CD8-positive, alpha-beta memory T cell (primary cell): Measurements from ENCODE around the gene ADPRM. TPM values are rescaled to one million over a fixed set of nuclear protein-coding genes. Genes with fewer than 3 reads are reported as not detected.

ENCODE experiments used
- CTCF ChIA-PET: fragments of 350-600 bp; sonication (Branson Sonifier 250); formaldehyde crosslinking; loops from one replicate; lab custom pipeline; 2021; ENCODE audit warnings: antibody characterized with exemption; lab: Charles Lee
- POLR2A ChIA-PET: fragments of 350-600 bp; sonication (Branson Sonifier 250); formaldehyde crosslinking; loops from one replicate; lab custom pipeline; 2021; ENCODE audit warnings: antibody characterized with exemption; lab: Charles Lee
- DNase-seq, 5 donors: peaks; one replicate each; pipeline versions ENCODE4 v3.0.0 to v3.0.0-alpha.2; 2020 to 2022; ENCODE audit warnings: mixed read lengths in 1 of 5
- H3K27ac ChIP-seq: one replicate; pipeline ENCODE4 v1.7.0; 2013; ENCODE audit warnings: low read depth, mild to moderate bottlenecking, low read length, moderate library complexity
- H3K27me3 ChIP-seq: 2 replicates; pipeline ENCODE4 v1.7.0; 2013; ENCODE audit warnings: low read length, mild to moderate bottlenecking; ENCODE audit not compliant: insufficient read depth, poor library complexity, severe bottlenecking
- H3K36me3 ChIP-seq: 2 replicates; pipeline ENCODE4 v1.7.0; 2013; ENCODE audit warnings: mild to moderate bottlenecking, low read length, moderate library complexity; ENCODE audit not compliant: insufficient read depth
- H3K4me1 ChIP-seq: 2 replicates; pipeline ENCODE4 v1.7.0; 2013; ENCODE audit warnings: mild to moderate bottlenecking, low read length, moderate library complexity; ENCODE audit not compliant: insufficient read depth
- H3K4me3 ChIP-seq: 2 replicates; pipeline ENCODE4 v1.7.0; 2013; ENCODE audit warnings: mild to moderate bottlenecking, low read length
- H3K9me3 ChIP-seq: 2 replicates; pipeline ENCODE4 v1.7.0; 2013; ENCODE audit warnings: mild to moderate bottlenecking, low read length
- H3K27ac Mint-ChIP-seq, 8 donors: one replicate each; pipeline ENCODE4 v1.8.0; 2020 to 2021; ENCODE audit warnings: mixed read lengths in 8 of 8, mild to moderate bottlenecking in 6 of 8, inconsistent platforms in 3 of 8, moderate library complexity in 3 of 8
- H3K27me3 Mint-ChIP-seq, 2 donors: one replicate each; pipeline ENCODE4 v1.8.0; 2020 to 2021; ENCODE audit warnings: mixed read lengths in 2 of 2, mild to moderate bottlenecking in 1 of 2, moderate library complexity in 1 of 2
- H3K36me3 Mint-ChIP-seq, 3 donors: one replicate each; pipeline ENCODE4 v1.8.0; 2020 to 2021; ENCODE audit warnings: mixed read lengths in 3 of 3, inconsistent platforms in 1 of 3, mild to moderate bottlenecking in 1 of 3
- H3K4me1 Mint-ChIP-seq, 3 donors: one replicate each; pipeline ENCODE4 v1.8.0; 2020 to 2021; ENCODE audit warnings: mixed read lengths in 3 of 3, inconsistent platforms in 1 of 3, mild to moderate bottlenecking in 1 of 3
- H3K4me3 Mint-ChIP-seq, 7 donors: one replicate each; pipeline ENCODE4 v1.8.0; 2020 to 2021; ENCODE audit warnings: mixed read lengths in 7 of 7, mild to moderate bottlenecking in 6 of 7, moderate library complexity in 4 of 7, inconsistent platforms in 2 of 7
- H3K9me3 Mint-ChIP-seq, 5 donors: one replicate each; pipeline ENCODE4 v1.8.0; 2020 to 2022; ENCODE audit warnings: mixed read lengths in 5 of 5, mild to moderate bottlenecking in 3 of 5, moderate library complexity in 2 of 5, inconsistent platforms in 1 of 5
- polyA plus RNA-seq: library from polyadenylated mRNA; unstranded; fragments of 300-500 nt; fragmentation: Illumina TruSeq; gene quantifications from one replicate; pipeline ENCODE4 v1.2.3, GENCODE V29; 2021
- total RNA-seq, 2 experiments: library from RNA; stranded (reverse); gene quantifications; one replicate each; pipeline ENCODE4 v1.2.3, GENCODE V29; 2021

Gene ADPRM
- total and polyA plus RNA-seq, 3 experiments from 2014 or later = 9.8 to 27.3 (median 10.0) TPM

DNA sequence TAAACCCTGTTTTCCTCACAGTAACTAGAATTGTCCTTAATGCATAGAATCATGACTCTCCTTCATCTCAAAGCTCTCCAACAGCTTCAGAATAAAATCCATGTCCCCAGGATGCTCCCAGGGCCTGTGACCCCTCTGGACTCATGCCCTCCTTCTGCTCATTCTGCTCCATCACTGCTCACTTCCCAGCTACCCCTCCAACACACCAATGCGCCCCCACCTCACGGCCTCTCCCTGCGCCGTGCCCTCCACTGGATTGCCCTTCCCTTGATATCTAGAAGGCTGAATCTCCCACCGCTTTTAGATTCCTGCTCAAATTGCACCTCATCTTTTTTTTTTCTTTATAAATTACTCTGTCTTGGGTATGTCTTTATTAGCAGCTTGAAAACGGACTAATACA, 45.0 kb downstream of the ADPRM start:
- ChIA-PET CTCF (no interaction called here), POLR2A (no interaction called here)
- H3K27me3 Mint-ChIP-seq = peaks cover 13 to 18% of the 10 kb centered on the region in 2 donors
- peaks cover 6 to 10% (median 8%) of the 10 kb centered on the region in 3 donors for H3K4me1 Mint-ChIP-seq
- H3K9me3 Mint-ChIP-seq = no peaks in the 10 kb centered on the region
- Histone ChIP-seq H3K9me3 (no peaks in the 10 kb centered on the region), H3K27ac (no peak overlapping the region), H3K27me3 (no peaks in the 10 kb centered on the region), H3K4me3 (no peak overlapping the region), H3K4me1 (peaks cover 15% of the 10 kb centered on the region), H3K36me3 (no peaks in the 10 kb centered on the region)
- no peak overlapping the region for H3K27ac Mint-ChIP-seq
- DNase-seq = no peak
- H3K4me3 Mint-ChIP-seq = no peak overlapping the region
- no peaks in the 10 kb centered on the region for H3K36me3 Mint-ChIP-seq

DNA sequence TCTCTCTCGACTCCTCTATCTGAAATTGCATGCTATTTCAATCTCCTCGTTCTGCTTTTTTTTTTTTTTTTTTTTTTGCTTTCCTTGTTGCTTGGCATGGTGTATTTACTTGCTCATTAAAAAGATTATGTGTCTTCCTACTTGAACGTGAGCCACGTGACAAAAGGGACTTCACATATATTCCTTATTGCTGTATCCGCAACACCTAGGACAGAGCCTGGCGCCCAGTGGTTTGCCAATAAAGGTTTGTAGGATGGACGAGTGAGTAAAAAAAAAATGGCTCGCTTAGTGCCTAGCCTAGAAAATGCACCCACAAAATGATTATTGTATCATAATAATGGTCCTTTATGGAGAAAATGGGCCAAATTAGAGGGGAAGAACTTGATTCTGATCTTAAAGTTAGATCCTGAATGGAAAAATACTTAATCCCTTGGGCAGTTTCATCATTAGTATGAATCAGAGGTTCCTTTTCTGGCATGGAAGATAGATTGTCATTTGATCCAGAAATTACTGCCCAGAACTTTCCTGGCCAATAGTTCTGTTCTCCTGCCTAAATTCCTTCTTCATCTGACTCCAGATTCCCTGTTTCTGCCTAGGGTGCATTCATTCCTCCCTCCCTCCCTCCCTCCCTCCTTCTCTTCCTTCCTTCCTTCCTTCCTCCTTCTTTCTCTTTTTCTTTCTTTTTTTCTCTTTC, 46.1 kb downstream of the ADPRM start:
- no peak for DNase-seq
- Mint-ChIP-seq H3K36me3 (no peaks in the 10 kb centered on the region), H3K4me1 (peaks cover 6 to 10% (median 8%) of the 10 kb centered on the region in 3 donors), H3K9me3 (no peaks in the 10 kb centered on the region), H3K4me3 (no peak overlapping the region), H3K27me3 (peaks cover 10 to 14% of the 10 kb centered on the region in 2 donors), H3K27ac (no peak overlapping the region)
- Histone ChIP-seq H3K36me3 (no peaks in the 10 kb centered on the region), H3K4me3 (no peak overlapping the region), H3K4me1 (peaks cover 14% of the 10 kb centered on the region), H3K27me3 (no peaks in the 10 kb centered on the region), H3K27ac (no peak overlapping the region), H3K9me3 (no peaks in the 10 kb centered on the region)
- POLR2A ChIA-PET = interaction anchor here (0.6 kb wide), 1 partner anchor 85 kb away, joined by 3 read pairs; no protein-coding TSS in a partner anchor
- CTCF ChIA-PET = no interaction called here

DNA sequence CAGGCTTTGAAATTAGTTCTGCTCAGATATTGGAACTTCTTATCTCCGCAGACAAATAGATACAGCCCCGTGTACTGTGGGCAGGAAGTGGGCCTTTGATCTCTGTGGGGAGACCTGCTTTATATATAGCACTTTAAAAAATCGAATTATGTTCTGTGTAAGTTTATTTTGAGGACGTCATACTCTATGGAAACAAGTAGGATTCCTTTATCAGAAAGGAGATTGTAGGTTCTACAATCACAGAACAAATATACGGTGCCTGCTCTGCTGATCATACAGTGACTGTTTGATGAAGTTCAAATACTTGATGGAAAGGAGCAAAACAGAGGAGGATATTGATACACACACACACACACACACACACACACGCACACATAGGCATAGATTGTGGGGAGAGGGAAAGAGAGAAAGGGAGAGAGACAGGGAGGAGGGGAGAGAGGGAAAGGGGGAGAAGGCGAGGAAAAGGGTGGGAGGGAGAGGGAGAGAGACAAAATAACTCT, 47.2 kb downstream of the ADPRM start:
- H3K4me3 Mint-ChIP-seq = peak overlapping the region in 2 of 7 donors; percentile 34 to 44
- Histone ChIP-seq H3K27me3 (no peaks in the 10 kb centered on the region), H3K9me3 (no peaks in the 10 kb centered on the region), H3K4me1 (peaks cover 14% of the 10 kb centered on the region), H3K27ac (no peak overlapping the region), H3K4me3 (peak overlapping the region; percentile 12), H3K36me3 (no peaks in the 10 kb centered on the region)
- H3K27ac Mint-ChIP-seq = peak overlapping the region in 2 of 8 donors; percentile 2 to 61
- H3K27me3 Mint-ChIP-seq = peaks cover 13 to 16% of the 10 kb centered on the region in 2 donors
- DNase-seq = peak in 2 of 5 donors; percentile 22 to 66
- no peaks in the 10 kb centered on the region for H3K9me3 Mint-ChIP-seq
- peaks cover 6 to 10% (median 8%) of the 10 kb centered on the region in 3 donors for H3K4me1 Mint-ChIP-seq
- H3K36me3 Mint-ChIP-seq = no peaks in the 10 kb centered on the region
- ChIA-PET CTCF (no interaction called here), POLR2A (interaction anchor here (0.6 kb wide), 1 partner anchor 86 kb away, joined by 3 read pairs; no protein-coding TSS in a partner anchor)

DNA sequence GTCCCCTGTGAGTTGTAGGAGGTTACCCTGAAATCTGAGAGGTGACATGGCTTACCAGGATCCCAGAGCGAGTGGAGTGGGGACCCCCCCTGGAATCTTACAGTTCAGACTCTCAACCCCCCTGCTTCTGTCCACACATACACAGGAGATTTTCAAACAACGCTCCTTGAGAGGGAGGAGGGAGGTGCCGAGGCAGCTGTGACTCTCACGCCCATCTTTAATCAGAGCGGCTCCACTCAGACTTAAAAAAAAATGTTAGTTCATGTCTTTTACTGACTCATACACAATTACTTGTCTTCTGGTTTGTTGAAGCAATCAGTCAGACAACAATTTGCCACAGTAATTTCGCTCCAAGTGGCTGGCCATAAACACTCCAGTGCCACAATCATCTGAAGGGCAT, 47.8 kb downstream of the ADPRM start:
- H3K9me3 Mint-ChIP-seq = no peaks in the 10 kb centered on the region
- H3K4me3 ChIP-seq = no peak overlapping the region

DNA sequence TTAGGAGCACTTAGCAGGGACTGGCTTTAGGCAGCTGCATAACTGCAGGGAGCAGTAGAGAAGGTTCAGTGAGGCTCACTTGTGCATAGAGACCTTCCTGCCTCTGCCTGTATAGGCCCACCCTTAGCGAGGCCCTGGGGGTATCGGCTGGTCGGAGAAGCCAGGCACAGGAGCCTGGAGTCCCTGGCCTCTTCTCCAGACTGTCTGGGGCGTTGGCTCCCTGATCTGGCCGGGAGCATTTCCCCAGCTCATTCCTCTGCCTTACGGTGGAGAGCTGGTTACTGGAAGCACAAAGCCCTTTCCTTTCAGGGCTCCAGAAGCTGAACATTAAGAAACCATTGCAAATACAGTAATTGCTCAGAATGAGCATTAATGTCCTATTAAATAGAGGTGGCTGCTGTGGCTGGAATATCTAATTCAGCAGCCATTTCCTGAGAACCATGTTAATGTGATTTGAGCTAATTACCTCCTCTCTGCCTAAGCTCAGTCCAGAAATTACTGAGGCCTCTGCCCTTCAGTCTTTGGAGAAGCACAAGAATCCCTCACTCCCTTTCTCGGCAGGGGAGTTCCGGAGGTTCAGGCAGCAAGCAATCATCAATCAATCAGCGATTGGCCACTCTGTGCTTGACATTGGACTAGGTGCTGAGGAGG, 51.3 kb downstream of the ADPRM start:
- peaks cover 14% of the 10 kb centered on the region for H3K4me1 ChIP-seq
- H3K27ac Mint-ChIP-seq = no peak overlapping the region
- CTCF ChIA-PET = interaction anchor here (2.3 kb wide), 1 partner anchor 12 kb away, joined by 8 read pairs; no protein-coding TSS in a partner anchor
- no peaks in the 10 kb centered on the region for H3K36me3 ChIP-seq
- H3K4me1 Mint-ChIP-seq = peaks cover 6 to 8% (median 7%) of the 10 kb centered on the region in 3 donors
- POLR2A ChIA-PET = no interaction called here
- no peak overlapping the region for H3K4me3 ChIP-seq
- H3K9me3 Mint-ChIP-seq = no peaks in the 10 kb centered on the region
- no peaks in the 10 kb centered on the region for H3K27me3 ChIP-seq
- no peak overlapping the region for H3K4me3 Mint-ChIP-seq
- H3K36me3 Mint-ChIP-seq = no peaks in the 10 kb centered on the region
- no peaks in the 10 kb centered on the region for H3K9me3 ChIP-seq
- no peak for DNase-seq
- no peak overlapping the region for H3K27ac ChIP-seq
- H3K27me3 Mint-ChIP-seq = peaks cover 5 to 12% of the 10 kb centered on the region in 2 donors

More for the DNA sequence above, 47.8 kb downstream of the ADPRM start:
- CTCF ChIA-PET = no interaction called here
- Mint-ChIP-seq H3K36me3 (no peaks in the 10 kb centered on the region), H3K27ac (peak overlapping the region in 1 of 8 donors; percentile 7), H3K4me3 (no peak overlapping the region), H3K4me1 (peaks cover 6 to 10% (median 8%) of the 10 kb centered on the region in 3 donors), H3K27me3 (peaks cover 9 to 13% of the 10 kb centered on the region in 2 donors)
- no peaks in the 10 kb centered on the region for H3K27me3 ChIP-seq
- no peak for DNase-seq
- H3K9me3 ChIP-seq = no peaks in the 10 kb centered on the region
- peaks cover 14% of the 10 kb centered on the region for H3K4me1 ChIP-seq
- H3K27ac ChIP-seq = no peak overlapping the region
- POLR2A ChIA-PET = no interaction called here
- no peaks in the 10 kb centered on the region for H3K36me3 ChIP-seq

DNA sequence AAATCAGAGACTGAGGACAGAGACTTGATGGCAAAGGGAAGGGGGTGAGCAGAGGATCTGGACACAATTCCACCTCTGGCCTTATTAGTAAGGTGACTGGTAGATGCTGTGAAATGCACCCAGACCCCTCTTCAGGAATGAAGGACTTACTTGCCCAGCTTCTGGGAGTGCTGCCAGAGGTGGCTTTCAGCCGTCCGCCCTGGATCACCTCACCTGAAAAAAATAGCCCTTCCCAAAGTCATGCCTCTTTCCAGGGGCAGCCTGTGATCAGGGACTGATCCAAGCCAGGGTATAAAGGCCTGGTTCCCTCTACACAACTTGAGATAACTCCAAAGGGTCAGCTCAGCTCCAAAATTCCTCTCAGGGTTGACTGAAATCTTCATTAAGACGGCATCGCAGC, 52.8 kb downstream of the ADPRM start:
- Mint-ChIP-seq H3K9me3 (no peaks in the 10 kb centered on the region), H3K4me1 (no peaks in the 10 kb centered on the region), H3K27ac (no peak overlapping the region), H3K4me3 (no peak overlapping the region), H3K27me3 (peaks cover 5 to 12% of the 10 kb centered on the region in 2 donors), H3K36me3 (no peaks in the 10 kb centered on the region)
- DNase-seq = no peak
- Histone ChIP-seq H3K9me3 (no peaks in the 10 kb centered on the region), H3K4me1 (peaks cover 1% of the 10 kb centered on the region), H3K4me3 (no peak overlapping the region), H3K27me3 (no peaks in the 10 kb centered on the region), H3K36me3 (no peaks in the 10 kb centered on the region), H3K27ac (no peak overlapping the region)
- POLR2A ChIA-PET = no interaction called here
- CTCF ChIA-PET = no interaction called here

DNA sequence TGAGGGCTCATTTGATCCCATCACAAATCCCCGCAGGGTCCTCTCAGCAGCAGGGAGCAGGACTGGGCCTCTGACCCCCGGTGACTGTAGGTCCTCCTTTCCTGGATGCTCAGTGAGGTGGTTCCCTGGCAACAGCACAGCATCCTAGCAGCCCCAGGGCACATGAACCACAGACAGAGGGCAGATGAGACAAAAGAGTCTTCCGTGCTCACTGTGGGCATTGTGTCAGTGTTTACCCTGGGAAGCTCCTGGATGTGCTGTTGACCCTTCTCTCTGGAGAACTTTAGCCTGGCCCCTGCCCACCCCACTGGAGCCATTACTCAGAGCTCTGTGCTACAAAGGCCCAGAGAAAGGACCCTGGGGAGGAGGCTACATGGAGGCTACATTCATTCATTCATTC, 54.2 kb downstream of the ADPRM start:
- no peak overlapping the region for H3K27ac ChIP-seq
- CTCF ChIA-PET = interaction anchor here (1.0 kb wide), 1 partner anchor 14 kb away, joined by 4 read pairs; no protein-coding TSS in a partner anchor
- H3K27me3 ChIP-seq = no peaks in the 10 kb centered on the region
- no peaks in the 10 kb centered on the region for H3K4me1 Mint-ChIP-seq
- H3K4me3 Mint-ChIP-seq = no peak overlapping the region
- H3K9me3 ChIP-seq = no peaks in the 10 kb centered on the region
- no peaks in the 10 kb centered on the region for H3K36me3 ChIP-seq
- no peaks in the 10 kb centered on the region for H3K9me3 Mint-ChIP-seq
- no peak for DNase-seq
- no peaks in the 10 kb centered on the region for H3K36me3 Mint-ChIP-seq
- no peak overlapping the region for H3K4me3 ChIP-seq
- POLR2A ChIA-PET = no interaction called here
- H3K27ac Mint-ChIP-seq = peak overlapping the region in 1 of 8 donors; percentile 57
- no peaks in the 10 kb centered on the region for H3K4me1 ChIP-seq
- peaks cover 3 to 12% of the 10 kb centered on the region in 2 donors for H3K27me3 Mint-ChIP-seq

DNA sequence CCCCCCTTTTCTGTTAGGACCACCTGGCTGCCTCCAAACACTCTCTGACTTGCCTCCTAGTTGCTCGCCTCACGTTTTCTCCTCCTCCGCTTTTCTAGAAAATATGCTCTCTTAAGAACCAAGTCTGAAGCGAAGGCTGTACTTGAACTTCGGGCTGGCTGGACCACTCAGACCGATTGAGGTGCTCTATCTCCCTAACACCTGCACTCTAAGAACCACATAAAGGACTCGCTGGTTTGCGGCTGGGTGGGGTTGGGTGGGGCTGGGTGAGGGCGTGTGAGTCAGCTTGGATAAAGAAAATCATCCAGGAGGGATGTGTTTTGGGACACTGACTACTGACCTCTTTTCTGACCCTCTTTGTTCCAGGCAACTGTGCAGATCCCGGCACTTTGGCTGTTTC, 55.3 kb downstream of the ADPRM start:
- POLR2A ChIA-PET = no interaction called here
- H3K27me3 Mint-ChIP-seq = peaks cover 3 to 9% of the 10 kb centered on the region in 2 donors
- CTCF ChIA-PET = no interaction called here

More for the DNA sequence above, 55.3 kb downstream of the ADPRM start:
- Mint-ChIP-seq H3K9me3 (no peaks in the 10 kb centered on the region), H3K4me1 (no peaks in the 10 kb centered on the region), H3K27ac (peak overlapping the region in 1 of 8 donors; percentile 16), H3K36me3 (no peaks in the 10 kb centered on the region), H3K4me3 (no peak overlapping the region)
- H3K36me3 ChIP-seq = no peaks in the 10 kb centered on the region
- H3K4me1 ChIP-seq = no peaks in the 10 kb centered on the region
- no peak overlapping the region for H3K27ac ChIP-seq
- H3K9me3 ChIP-seq = no peaks in the 10 kb centered on the region
- no peak for DNase-seq
- no peaks in the 10 kb centered on the region for H3K27me3 ChIP-seq
- H3K4me3 ChIP-seq = no peak overlapping the region
